ENCODE measurements around the gene CCDC78. TPM values are rescaled to one million over a fixed set of nuclear protein-coding genes. Genes with fewer than 3 reads are reported as not detected.

CCDC78 gene
- total and polyA plus RNA-seq, 2 donors (not counting 3 experiments of a cell fraction or from before 2014, with no cell fraction given): 0.50 to 1.3 TPM

- H3K9me3 ChIP-seq (replicated peaks; ENCODE audit: control insufficient read depth, insufficient read depth, low read length): no peaks in the 10 kb centered on the region
- H3K27ac ChIP-seq (ENCODE audit: insufficient read depth, low read depth, low read length): no peak overlapping the region
- H3K27me3 ChIP-seq (ENCODE audit: control insufficient read depth in 2 of 2, insufficient read depth in 2 of 2, low read length in 2 of 2): no peaks in the 10 kb centered on the region
- FAIRE-seq: no peak
- intact Hi-C loops (cut with micrococcal nuclease) (no loop called here), dilution Hi-C loops (cut with MboI; ENCODE audit: extremely low pct_ligation_motif_present, low sequenced_read_pairs) (no loop called here)
- TF ChIP-seq MYC (IDR thresholded peaks at IDR 0.05; ENCODE audit: low read depth, low read length) (no peak), JUN (IDR thresholded peaks at IDR 0.05; ENCODE audit: borderline replicate concordance, insufficient read depth, insufficient read length, low read depth) (no peak), POLR2A (IDR thresholded peaks at IDR 0.05; ENCODE audit: low read depth, low read length) (no peak), GATA2 (IDR thresholded peaks at IDR 0.05; ENCODE audit: insufficient read depth, insufficient read length, low read depth, low read length) (no peak), FOS (IDR thresholded peaks at IDR 0.05; ENCODE audit: borderline replicate concordance, insufficient read depth, low read length) (no peak), CTCF (IDR thresholded peaks at IDR 0.05; ENCODE audit: extremely low read depth in 1 of 2, insufficient read depth in 1 of 2, low read depth in 1 of 2, low read length in 2 of 2) (no peak), MAX (IDR thresholded peaks at IDR 0.05; ENCODE audit: insufficient read depth, insufficient read length) (no peak), POLR2AphosphoS5 (IDR thresholded peaks at IDR 0.05; ENCODE audit: insufficient read depth, low read depth, low read length) (no peak), EZH2 (IDR thresholded peaks at IDR 0.05; ENCODE audit: borderline replicate concordance, low read depth, low read length, severe bottlenecking) (no peak)
- no peak overlapping the region for H3K4me3 ChIP-seq (replicated peaks in 1 of 3; ENCODE audit: insufficient read depth in 1 of 3, low read depth in 1 of 3, low read length in 3 of 3)
- H4K20me1 ChIP-seq (replicated peaks; ENCODE audit: control insufficient read depth, extremely low read depth, insufficient read depth, low read length): no peaks in the 10 kb centered on the region
- H2AFZ ChIP-seq (ENCODE audit: low read depth, low read length): no peak overlapping the region
- no peak overlapping the region for H3K9ac ChIP-seq (replicated peaks; ENCODE audit: extremely low read depth, insufficient read depth, low read length)
- H3K9me1 ChIP-seq (replicated peaks; ENCODE audit: control insufficient read depth, extremely low read depth, insufficient read depth, low read length): no peaks in the 10 kb centered on the region
- CTCF ChIA-PET: interaction anchor here (1.3 kb wide), 1 partner anchor 57 kb away, joined by 3 read pairs; no protein-coding TSS in a partner anchor
- no peak overlapping the region for H3K4me2 ChIP-seq (ENCODE audit: insufficient read depth, low read length)
- no peaks in the 10 kb centered on the region for H3K36me3 ChIP-seq (ENCODE audit: control insufficient read depth in 2 of 2, extremely low read depth in 1 of 2, insufficient read depth in 2 of 2, low read length in 2 of 2)
- no peak for DNase-seq (ENCODE audit: low read depth, low spot score)
- H3K4me1 ChIP-seq (ENCODE audit: control insufficient read depth, extremely low read depth, insufficient read depth, low read length): no peaks in the 10 kb centered on the region
- POLR2A ChIA-PET: no interaction called here
- H3K79me2 ChIP-seq (ENCODE audit: control insufficient read depth, insufficient read depth, low read length): no peaks in the 10 kb centered on the region
- BruUV-seq (replicated peaks): no TSS peak
These were observed 46.7 kb upstream of the CCDC78 start for GRCh38 chr16:772959-773358.
